Endometrial microvascular endothelial cells (primary cell): ENCODE results near the gene SLC35A5. TPM values are rescaled to one million over a fixed set of nuclear protein-coding genes. Genes with fewer than 3 reads are reported as not detected.

Source experiments
- in situ Hi-C: cut with HindIII; loops from 2 replicates; pipeline ENCODE4 v1.10.0; 2017; ENCODE audit warnings: low sequenced_read_pairs, low pct_unique_long_range_greater_than_20kb; ENCODE audit errors: inconsistent ontology term
- total RNA-seq: library from RNA; depleted of rRNA; stranded (reverse); fragments of >200 nt; gene quantifications from one replicate; pipeline ENCODE4 v1.2.3, GENCODE V29; 2015; ENCODE audit errors: inconsistent ontology term

The SLC35A5 gene
- total RNA-seq, 1 donor from 2014 or later, result 26.5 TPM

DNA sequence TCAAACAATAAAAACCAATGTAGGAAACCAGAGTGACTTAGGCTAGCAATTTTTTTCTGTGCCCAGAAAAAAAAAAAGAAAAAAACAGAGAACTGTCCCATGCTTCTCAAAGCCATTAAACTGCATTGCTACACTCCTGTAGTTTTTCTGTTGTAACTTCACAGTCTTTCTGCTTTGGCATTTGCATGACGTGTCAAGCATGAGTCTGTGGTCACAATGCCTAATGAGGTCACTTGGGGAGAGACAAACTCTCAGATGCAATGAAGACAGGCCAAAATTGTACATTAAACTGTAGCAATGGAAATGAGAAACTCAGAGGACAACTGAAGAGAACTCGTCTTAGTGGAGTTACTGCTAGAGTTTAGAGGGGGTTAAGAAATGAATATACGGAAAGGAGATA is 48.3 kb downstream of the SLC35A5 start:
- in situ Hi-C loops, result loop anchor here (25.0 kb wide), 1 partner anchor 377 kb away; the partner anchor contains the start of genes CD200R1 and GTPBP8

DNA sequence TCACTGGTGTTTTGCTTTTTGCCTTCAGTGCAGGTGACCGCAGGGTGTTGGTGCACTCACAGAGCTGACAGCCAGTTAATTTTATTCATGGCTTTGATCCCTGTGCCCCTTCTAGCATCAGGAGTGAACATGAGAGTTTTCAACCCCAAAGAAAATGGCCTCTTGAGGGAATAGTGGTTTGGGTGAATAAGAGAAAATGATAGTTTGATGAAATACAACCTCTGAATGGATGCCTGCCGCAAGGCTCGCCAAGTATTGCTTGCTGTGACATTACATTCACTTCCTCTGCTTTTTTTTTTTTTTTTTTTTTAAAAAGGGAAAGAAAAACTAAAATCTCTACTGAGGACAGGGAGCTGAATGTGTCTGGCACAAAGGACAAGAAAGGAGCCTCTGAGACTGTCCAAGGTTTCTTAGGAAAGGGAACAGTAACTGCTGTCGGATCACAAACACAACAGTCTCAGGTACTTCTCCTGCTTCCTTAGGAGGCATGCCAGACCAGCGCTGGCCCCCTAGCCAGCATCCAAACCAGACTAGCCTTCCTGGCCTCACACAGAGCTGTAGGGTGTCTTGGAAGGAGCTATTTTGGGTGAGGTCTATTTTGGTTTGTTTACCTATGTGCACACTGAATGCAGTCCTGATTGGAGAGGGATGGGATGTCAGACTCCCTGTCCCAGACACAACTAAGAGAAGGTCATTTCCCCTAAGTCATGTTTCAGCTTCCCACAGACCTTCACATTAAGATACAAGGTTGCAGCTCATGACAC is 50.1 kb downstream of the SLC35A5 start:
- in situ Hi-C loops, result loop anchor here (25.0 kb wide), 1 partner anchor 375 kb away; the partner anchor contains the start of genes CD200R1 and GTPBP8

DNA sequence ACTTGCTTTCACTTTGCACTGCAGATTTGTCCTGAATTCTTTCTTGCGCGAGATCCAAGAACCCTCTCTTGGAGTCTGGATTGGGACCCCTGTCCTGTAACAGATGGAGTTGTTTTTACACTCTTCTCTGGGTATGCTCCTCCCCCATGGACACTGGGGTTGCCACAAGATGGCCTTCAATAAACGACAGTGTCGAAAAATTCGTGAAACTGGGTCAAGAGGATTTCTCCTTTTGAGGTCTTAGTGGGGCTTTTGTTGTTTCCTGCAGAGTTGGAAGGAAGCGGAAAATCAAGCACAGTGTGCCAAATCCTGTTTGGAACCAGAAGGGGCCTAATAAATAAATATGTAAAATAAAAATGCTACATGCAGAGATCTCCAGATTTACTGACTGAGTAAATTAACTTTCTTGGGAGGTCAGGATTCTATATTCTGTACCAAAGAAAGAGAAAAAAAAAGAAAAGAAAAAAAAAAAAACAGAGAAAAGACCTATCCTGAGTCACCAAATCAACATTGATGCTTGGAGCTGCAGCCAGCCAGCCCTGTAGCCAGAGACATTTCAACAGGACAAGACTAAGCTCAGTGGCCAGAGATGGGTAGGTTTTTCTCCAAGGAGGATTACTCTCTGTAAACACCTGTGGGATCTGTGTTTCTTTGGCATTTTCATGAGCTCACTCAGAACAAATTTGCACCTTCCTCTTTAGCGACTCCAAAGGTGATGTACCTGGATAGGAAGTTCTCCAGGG is 54.3 kb downstream of the SLC35A5 start:
- in situ Hi-C loops, result loop anchor here (25.0 kb wide), 1 partner anchor 371 kb away; the partner anchor contains the start of genes CD200R1 and GTPBP8

DNA sequence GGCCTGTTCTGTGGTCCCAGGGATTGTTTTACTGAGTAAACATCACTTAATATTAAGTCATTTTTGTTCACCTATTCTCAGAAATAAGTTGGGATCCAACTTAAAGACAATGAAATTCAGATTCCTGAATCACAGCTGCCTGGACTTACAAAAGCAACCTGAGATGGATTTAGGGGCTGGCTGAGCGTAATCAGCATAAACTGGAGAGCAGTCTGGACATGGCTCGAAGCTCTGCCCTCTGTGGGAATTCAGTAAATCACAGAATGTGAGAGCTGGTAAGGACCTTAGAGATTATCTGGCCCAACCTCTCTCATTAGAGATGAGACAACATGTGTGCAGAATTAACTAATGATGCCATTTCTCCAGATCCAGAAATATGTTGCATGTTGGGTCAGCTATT is 55.4 kb downstream of the SLC35A5 start:
- in situ Hi-C loops, result loop anchor here (25.0 kb wide), 1 partner anchor 370 kb away; the partner anchor contains the start of genes CD200R1 and GTPBP8

DNA sequence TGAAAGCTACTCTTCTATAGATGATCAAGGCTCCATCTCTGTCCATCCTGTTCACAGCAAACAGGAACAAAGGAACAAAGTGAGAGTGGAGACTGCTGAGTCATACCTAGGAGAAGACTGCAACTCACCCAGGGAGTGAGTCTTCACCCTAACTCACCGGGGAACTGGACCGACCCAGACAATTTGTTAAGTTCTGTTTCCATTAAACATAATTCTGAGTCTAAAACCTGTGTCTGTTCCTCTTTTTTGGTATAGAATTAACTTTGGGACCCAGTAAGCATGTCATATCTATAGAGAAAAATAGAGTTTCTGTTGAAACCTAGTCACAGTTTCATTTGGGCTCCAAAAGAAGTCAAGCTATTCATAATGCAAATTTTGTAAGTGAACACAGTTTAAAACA is 57.5 kb downstream of the SLC35A5 start:
- in situ Hi-C loops, result loop anchor here (25.0 kb wide), 1 partner anchor 368 kb away; the partner anchor contains the start of genes CD200R1 and GTPBP8

DNA sequence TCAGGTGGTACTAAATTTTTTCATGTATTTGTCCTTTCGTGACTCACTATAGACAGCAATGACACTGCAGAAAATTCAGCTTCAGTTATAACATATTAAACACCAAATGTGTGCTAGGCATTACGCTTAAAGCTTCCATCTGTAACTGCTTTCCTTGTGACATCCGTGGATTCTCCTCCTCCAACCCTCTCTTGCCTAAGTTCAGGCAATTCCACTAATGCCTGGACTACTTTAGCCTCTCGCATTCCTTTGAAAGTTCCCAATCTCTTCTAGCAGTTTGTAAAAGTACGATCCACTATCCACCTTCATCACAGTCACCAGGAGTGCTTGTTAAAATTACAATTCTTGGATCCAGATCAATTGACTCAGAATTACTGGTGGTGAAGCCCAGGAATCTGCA is 61.4 kb downstream of the SLC35A5 start:
- in situ Hi-C loops, result loop anchor here (25.0 kb wide), 1 partner anchor 364 kb away; the partner anchor contains the start of genes CD200R1 and GTPBP8

DNA sequence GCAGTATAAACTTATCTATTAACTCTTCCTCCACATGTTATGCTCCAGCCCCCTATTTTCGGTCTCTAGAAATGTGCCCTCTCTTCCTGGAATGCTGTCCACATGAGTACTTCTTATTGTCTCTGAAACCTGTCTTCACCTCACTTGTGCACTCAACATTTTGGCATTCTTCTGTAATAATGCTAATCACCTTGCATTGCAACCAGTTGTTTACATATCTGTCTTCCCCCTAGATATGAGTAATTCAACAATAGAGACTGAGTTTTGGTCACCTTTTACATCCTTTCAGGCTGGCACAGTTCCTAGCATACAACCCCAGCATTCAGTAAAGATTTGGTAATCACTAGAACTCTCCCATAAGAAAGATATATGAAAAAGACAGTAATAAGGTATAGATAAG is 61.9 kb downstream of the SLC35A5 start:
- in situ Hi-C loops, result loop anchor here (25.0 kb wide), 1 partner anchor 364 kb away; the partner anchor contains the start of genes CD200R1 and GTPBP8

DNA sequence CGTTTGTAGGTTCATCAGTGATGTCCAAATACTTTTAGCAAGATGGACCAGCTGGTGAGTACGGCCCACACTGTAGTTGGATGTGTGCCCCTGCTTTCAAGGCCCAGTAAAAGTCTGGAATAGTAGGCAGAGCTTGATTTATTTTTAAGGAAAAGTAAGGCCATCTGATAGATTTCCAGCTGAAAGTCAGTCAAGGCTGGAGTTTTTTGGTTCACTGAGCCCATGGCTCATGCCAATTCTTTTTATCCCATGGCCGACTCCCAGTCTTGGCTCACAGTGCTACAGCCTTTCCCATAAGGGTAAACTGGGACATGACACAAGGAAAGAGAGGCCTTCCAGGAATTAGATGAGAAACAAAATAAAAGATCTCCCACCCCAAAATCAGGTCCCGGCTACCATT is 65.6 kb downstream of the SLC35A5 start:
- in situ Hi-C loops, result no loop called here

DNA sequence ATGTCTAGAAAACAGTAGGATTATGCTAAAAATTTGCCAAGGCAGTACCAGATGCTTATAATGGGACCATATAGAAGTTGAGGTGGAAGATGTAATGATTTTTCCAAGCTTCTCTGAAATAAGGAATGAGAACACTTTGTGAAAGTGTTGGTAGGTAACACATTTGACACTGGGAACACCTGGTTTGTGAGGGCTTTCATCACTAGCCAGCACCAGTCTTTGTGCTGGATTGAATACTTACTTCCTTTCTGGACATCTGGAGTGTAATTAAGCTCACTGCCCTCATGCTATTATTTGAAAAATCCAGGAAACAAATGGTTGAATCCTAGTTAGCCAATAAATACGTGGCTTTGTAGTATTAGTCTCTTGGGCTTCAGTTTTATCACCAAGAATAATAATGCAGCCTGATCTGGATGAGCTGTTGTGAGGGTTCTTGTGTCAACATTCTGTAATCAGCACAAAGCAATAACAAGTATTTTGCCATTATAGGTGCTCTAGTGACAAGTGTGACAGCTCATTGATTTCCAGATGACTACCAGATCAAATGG is 66.1 kb downstream of the SLC35A5 start:
- in situ Hi-C loops, result no loop called here

DNA sequence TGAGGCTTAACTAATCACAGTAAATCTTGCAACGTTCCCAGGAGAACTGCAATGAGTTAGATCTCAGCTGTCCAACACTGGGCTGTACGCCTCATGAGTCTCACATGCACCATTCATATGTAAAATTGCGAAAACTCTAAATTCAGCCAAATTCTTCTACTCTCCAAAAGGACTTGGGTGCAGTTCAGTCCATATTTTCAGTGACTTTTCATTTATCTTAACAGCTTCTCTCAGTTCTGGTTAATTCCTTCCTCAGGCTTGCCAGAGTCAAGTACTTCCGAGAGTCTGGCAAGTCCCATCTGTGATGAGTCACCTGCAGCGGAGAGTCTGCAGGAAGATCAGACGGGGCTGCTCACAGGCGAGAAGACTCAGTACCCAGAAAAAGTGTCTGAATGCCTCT is 67.6 kb downstream of the SLC35A5 start:
- in situ Hi-C loops, result no loop called here

DNA sequence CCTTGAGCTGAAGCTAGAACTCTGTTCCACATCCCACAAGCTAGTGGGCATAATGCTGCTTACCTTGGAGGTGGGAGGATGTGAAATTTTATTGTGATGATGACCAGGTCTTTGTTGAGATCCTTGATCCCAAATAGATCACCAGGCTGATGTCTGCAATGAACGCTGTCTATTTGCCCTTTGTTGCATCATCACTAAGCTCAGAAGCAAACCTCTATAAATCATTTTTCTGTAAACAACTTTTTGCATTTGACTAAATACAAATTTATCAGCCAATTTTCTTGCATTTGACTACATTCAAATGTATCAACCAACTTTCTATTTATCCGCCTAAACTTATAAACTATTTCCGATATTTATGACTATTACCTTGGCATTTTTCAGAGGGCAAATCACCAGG is 69.4 kb downstream of the SLC35A5 start:
- in situ Hi-C loops, result no loop called here

DNA sequence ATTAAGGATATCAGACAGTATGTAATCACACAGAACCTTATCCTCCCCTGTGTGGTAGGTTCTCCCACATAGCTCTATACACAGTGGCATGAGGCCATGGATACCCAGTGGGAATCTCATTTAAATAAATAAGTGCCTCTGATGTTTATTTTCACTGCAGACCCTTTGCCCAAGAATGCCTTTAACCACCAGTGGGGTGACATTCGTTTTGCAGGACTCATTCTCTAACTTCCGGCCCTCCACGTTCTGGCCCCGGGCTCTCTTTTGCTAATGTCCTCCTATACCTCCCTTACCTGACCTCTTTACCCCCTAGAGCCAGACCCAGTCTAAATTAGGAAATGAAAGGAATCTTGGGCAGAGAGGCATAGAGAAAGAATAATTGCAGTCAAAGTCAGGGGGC is 70.8 kb downstream of the SLC35A5 start:
- in situ Hi-C loops, result no loop called here

DNA sequence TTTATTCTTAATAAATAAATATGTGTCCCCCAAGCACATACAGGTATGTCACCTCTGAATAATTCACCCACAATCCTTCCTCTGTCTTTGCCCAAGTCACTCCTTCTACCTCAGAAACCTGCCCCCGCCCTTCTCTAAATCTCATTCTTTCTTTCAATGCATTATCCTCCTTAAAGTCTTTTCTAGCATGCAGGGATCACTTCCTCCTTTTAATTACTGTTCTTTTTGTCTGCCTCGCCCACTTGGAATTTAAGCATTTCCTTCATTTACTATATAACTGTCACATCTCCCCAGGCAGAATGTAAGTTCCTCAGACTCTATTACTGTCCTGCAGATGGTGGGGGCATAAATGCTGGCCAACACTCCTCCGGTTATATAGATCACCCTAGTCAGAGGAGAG is 71.3 kb downstream of the SLC35A5 start:
- in situ Hi-C loops, result no loop called here

DNA sequence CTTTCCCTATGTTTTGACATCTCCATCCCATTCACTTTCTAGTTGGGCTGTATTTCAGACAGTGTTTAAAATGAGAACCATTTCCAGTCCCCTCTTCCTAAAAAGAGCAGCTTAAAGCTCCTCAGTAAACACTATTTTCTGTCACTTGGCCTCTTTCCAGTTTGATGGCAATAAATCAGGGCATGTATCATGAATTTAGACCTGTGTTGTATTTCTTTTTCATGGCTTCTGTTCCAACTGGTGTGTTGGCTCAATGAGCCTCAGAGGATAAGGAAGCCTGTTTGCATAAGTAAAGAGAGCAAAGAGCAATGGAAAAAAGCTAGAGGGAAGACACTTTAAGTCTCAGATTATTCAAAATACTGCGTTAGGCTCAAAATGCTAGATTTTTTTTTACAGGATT is 71.9 kb downstream of the SLC35A5 start:
- in situ Hi-C loops, result no loop called here

DNA sequence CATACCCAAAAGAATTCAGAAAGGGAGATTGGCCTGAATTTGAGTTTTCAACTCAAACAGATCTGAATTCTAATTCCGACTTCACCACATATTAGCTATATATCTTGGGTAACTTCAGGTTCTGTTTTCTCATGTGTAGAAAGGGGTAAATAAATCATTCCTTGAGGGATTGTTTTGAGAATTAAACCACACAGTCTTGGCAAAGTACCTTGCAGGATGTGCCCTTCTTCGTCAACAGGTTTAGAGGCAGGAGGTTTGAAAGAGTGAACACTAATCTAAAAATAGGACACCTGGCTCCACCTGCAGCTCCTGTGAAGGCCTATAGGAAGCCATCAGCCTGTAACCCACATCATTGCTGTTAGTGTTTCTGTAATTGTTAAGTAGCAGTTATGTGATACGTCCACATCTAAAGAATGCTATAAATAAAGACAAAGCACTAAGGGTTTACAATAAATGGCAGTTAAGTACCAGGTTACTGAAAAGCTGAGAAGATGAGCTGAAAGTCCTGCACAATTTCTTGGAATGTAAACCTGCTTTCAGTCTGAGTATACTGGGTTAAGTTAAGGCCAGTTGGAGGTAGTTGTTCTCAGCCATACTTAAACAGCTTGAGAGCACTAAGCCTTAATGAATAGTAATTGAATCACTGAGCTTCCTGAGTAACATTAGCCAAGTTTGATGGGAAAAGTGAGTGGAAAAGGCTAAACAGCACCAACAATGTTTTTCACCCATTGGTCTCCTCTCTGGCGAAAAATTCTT is 73.1 kb downstream of the SLC35A5 start:
- in situ Hi-C loops, result no loop called here
